Upper lobe of left lung (tissue), 6 donors: Measurements from ENCODE around the gene OLA1. TPM values are rescaled to one million over a fixed set of nuclear protein-coding genes. Genes with fewer than 3 reads are reported as not detected.

Source experiments
- ATAC-seq, 2 donors: fragments of 200-7000 bp; cut with Tn5 transposase; one replicate each; pipeline ENCODE4 v1.9.1; 2022; ENCODE audit warnings: mild to moderate bottlenecking in 2 of 2, moderate library complexity in 2 of 2; ENCODE audit not compliant: low FRiP score in 2 of 2
- DNase-seq, 2 donors: peaks; one replicate each; pipeline ENCODE4 v3.0.0-alpha.2; 2019 to 2020
- H3K27ac ChIP-seq, 4 donors: fragments of 200-600 bp; sonication (generic); one replicate each; pipeline ENCODE4 v1.5.1; 2016 to 2019
- H3K27me3 ChIP-seq, 4 donors: fragments of 200-600 bp; sonication (generic); one replicate each; pipeline ENCODE4 v1.5.1; 2017 to 2019
- H3K36me3 ChIP-seq, 4 donors: fragments of 200-600 bp; sonication (generic); one replicate each; pipeline ENCODE4 v1.5.1; 2016 to 2019
- H3K4me1 ChIP-seq, 4 donors: fragments of 200-600 bp; sonication (generic); one replicate each; pipeline ENCODE4 v1.5.1; 2018 to 2019
- H3K4me3 ChIP-seq, 4 donors: fragments of 200-600 bp; sonication (generic); one replicate each; pipeline ENCODE4 v1.5.1; 2017 to 2019; ENCODE audit warnings: mild to moderate bottlenecking in 2 of 4, moderate library complexity in 1 of 4
- H3K9me3 ChIP-seq, 4 donors: fragments of 200-600 bp; sonication (generic); one replicate each; pipeline ENCODE4 v1.5.1; 2018 to 2019
- CTCF ChIP-seq, 6 experiments: fragments of 450-650 bp in 4 of 6; fragments of 200-600 bp in 2 of 6; sonication (generic) in 2 of 6; IDR thresholded peaks; one replicate each; pipeline ENCODE4 v1.5.1; 2016 to 2019; ENCODE audit warnings: antibody characterized with exemption in 6 of 6
- EP300 ChIP-seq, 4 donors: sonication (generic); formaldehyde crosslinking; IDR thresholded peaks; one replicate each; pipeline ENCODE4 v1.5.1; 2017; ENCODE audit warnings: antibody characterized with exemption in 4 of 4, control low read depth in 2 of 4
- POLR2A ChIP-seq, 4 donors: fragments of 450-650 bp; IDR thresholded peaks; one replicate each; pipeline ENCODE4 v1.5.1; 2016 to 2017; ENCODE audit warnings: antibody characterized with exemption in 4 of 4, mild to moderate bottlenecking in 2 of 4
- POLR2AphosphoS5 ChIP-seq, 2 donors: sonication (generic); formaldehyde crosslinking; IDR thresholded peaks; one replicate each; pipeline ENCODE4 v1.5.1; 2017; ENCODE audit warnings: antibody characterized with exemption in 2 of 2
- WGBS, 2 donors: methylation state at CpG; one replicate each; pipeline ENCODE4 v1.1.5; 2017 to 2018; 5-methylcytosine and 5-hydroxymethylcytosine counted together
- total RNA-seq, 6 donors: library from RNA; depleted of rRNA in 4 of 6; stranded (reverse); fragments of >200 nt in 4 of 6; gene quantifications; one replicate each; pipeline versions ENCODE4 v1.1.0 to v1.2.1, GENCODE V29; 2016 to 2021
- donor health status: DM: no; HTN: no; CAD: no; lungs with moderate emphysema.
- donor health status: DM: no; HTN: yes; CAD: no; lungs with severe emphysema.

Gene OLA1
- total RNA-seq, 6 donors from 2014 or later = 16.5 to 52.2 (median 42.0) TPM

GRCh38 chr2:174205562-174205961, 42.8 kb downstream of the OLA1 start:
- no peak for DNase-seq
- WGBS, 2 donors = 96 to 98% methylated on average over 2 of the region's 2 CpGs
- TF ChIP-seq CTCF (IDR thresholded peaks at IDR 0.05) (no peak), POLR2AphosphoS5 (IDR thresholded peaks at IDR 0.05) (no peak), POLR2A (IDR thresholded peaks at IDR 0.05) (no peak), EP300 (IDR thresholded peaks at IDR 0.05) (no peak)

GRCh38 chr2:174202188-174202587, 46.1 kb downstream of the OLA1 start:
- TF ChIP-seq CTCF (IDR thresholded peaks at IDR 0.05) = no peak
- WGBS, 2 donors = 97% methylated on average over 4 of the region's 4 CpGs
- H3K27ac ChIP-seq = no peak overlapping the region
- H3K9me3 ChIP-seq = no peaks in the 10 kb centered on the region
- H3K36me3 ChIP-seq = no peaks in the 10 kb centered on the region
- no peak for DNase-seq
- ATAC-seq = no peak
- no peak overlapping the region for H3K4me3 ChIP-seq
- H3K27me3 ChIP-seq = no peaks in the 10 kb centered on the region
- no peaks in the 10 kb centered on the region for H3K4me1 ChIP-seq

More at GRCh38 chr2:174205562-174205961, 42.8 kb downstream of the OLA1 start:
- Histone ChIP-seq H3K9me3 (no peaks in the 10 kb centered on the region), H3K27me3 (no peaks in the 10 kb centered on the region), H3K4me1 (no peaks in the 10 kb centered on the region), H3K4me3 (no peak overlapping the region), H3K27ac (no peak overlapping the region), H3K36me3 (no peaks in the 10 kb centered on the region)
- ATAC-seq = no peak

GRCh38 chr2:174198846-174199564, 49.3 kb downstream of the OLA1 start:
- WGBS, 2 donors = 80 to 87% methylated on average over 2 of the region's 2 CpGs

GRCh38 chr2:174195253-174195652, 53.1 kb downstream of the OLA1 start:
- H3K36me3 ChIP-seq = no peaks in the 10 kb centered on the region
- no peaks in the 10 kb centered on the region for H3K4me1 ChIP-seq
- no peak overlapping the region for H3K4me3 ChIP-seq
- TF ChIP-seq CTCF (IDR thresholded peaks at IDR 0.05) (no peak), EP300 (IDR thresholded peaks at IDR 0.05) (no peak), POLR2A (IDR thresholded peaks at IDR 0.05) (no peak), POLR2AphosphoS5 (IDR thresholded peaks at IDR 0.05) (no peak)
- no peaks in the 10 kb centered on the region for H3K9me3 ChIP-seq
- no peaks in the 10 kb centered on the region for H3K27me3 ChIP-seq
- DNase-seq (no peak), ATAC-seq (no peak)
- H3K27ac ChIP-seq = no peak overlapping the region

More at GRCh38 chr2:174198846-174199564, 49.3 kb downstream of the OLA1 start:
- TF ChIP-seq CTCF (IDR thresholded peaks at IDR 0.05) (no peak), POLR2A (IDR thresholded peaks at IDR 0.05) (no peak), POLR2AphosphoS5 (IDR thresholded peaks at IDR 0.05) (no peak), EP300 (IDR thresholded peaks at IDR 0.05) (no peak)
- Histone ChIP-seq H3K27me3 (no peaks in the 10 kb centered on the region), H3K27ac (no peak overlapping the region), H3K36me3 (no peaks in the 10 kb centered on the region), H3K4me1 (no peaks in the 10 kb centered on the region), H3K9me3 (no peaks in the 10 kb centered on the region), H3K4me3 (no peak overlapping the region)
- no peak for DNase-seq
- ATAC-seq = no peak

- 92 to 98% methylated on average over 4 of the region's 4 CpGs for whole genome bisulfite sequencing, 2 donors
- no peak for DNase-seq
- Histone ChIP-seq H3K4me3 (no peak overlapping the region), H3K27ac (no peak overlapping the region), H3K9me3 (no peaks in the 10 kb centered on the region), H3K27me3 (no peaks in the 10 kb centered on the region), H3K4me1 (no peaks in the 10 kb centered on the region), H3K36me3 (no peaks in the 10 kb centered on the region)
- no peak for ATAC-seq
- TF ChIP-seq POLR2A (IDR thresholded peaks at IDR 0.05) = no peak
- TF ChIP-seq CTCF (IDR thresholded peaks at IDR 0.05) = no peak
- no peak for TF ChIP-seq EP300 (IDR thresholded peaks at IDR 0.05)
- no peak for TF ChIP-seq POLR2AphosphoS5 (IDR thresholded peaks at IDR 0.05)
Measured at GRCh38 chr2:174193737-174194136, 54.6 kb downstream of the OLA1 start.
